ENCODE measurements around the gene TICAM1. TPM values are rescaled to one million over a fixed set of nuclear protein-coding genes. Genes with fewer than 3 reads are reported as not detected.
"Not testable (repeated sequence)": the region's sequence is repeated elsewhere in the genome, so short reads cannot be mapped to it uniquely, and the experiment has no call there.

Gene TICAM1
- total RNA-seq, 1 experiment from 2014 or later = 2.6 TPM

GRCh38 chr19:4815426-4816201, 15.9 kb downstream of the TICAM1 start:
- DNase-seq (ENCODE audit: low read depth, low spot score) = peak; percentile 93
- in situ Hi-C loops (cut with HindIII; ENCODE audit: low pct_unique_long_range_greater_than_20kb, low sequenced_read_pairs) = no loop called here

- DNase-seq (ENCODE audit: low read depth, low spot score) = no peak
Observed at GRCh38 chr19:4814625-4815425, 16.7 kb downstream of the TICAM1 start.

GRCh38 chr19:4811328-4812131, 20.0 kb downstream of the TICAM1 start:
- in situ Hi-C loops (cut with HindIII; ENCODE audit: low pct_unique_long_range_greater_than_20kb, low sequenced_read_pairs) = no loop called here
- peak; percentile 72 for DNase-seq (ENCODE audit: low read depth, low spot score)

More at GRCh38 chr19:4814625-4815425, 16.7 kb downstream of the TICAM1 start:
- in situ Hi-C loops (cut with HindIII; ENCODE audit: low pct_unique_long_range_greater_than_20kb, low sequenced_read_pairs) = no loop called here

GRCh38 chr19:4807188-4807587, 24.3 kb downstream of the TICAM1 start:
- no peak for DNase-seq (ENCODE audit: low read depth, low spot score)
- in situ Hi-C loops (cut with HindIII; ENCODE audit: low pct_unique_long_range_greater_than_20kb, low sequenced_read_pairs) = no loop called here

GRCh38 chr19:4806384-4806783, 25.1 kb downstream of the TICAM1 start:
- no peak for DNase-seq (ENCODE audit: low read depth, low spot score)
- in situ Hi-C loops (cut with HindIII; ENCODE audit: low pct_unique_long_range_greater_than_20kb, low sequenced_read_pairs) = no loop called here

- DNase-seq (ENCODE audit: low read depth, low spot score); in situ Hi-C loops (cut with HindIII; ENCODE audit: low pct_unique_long_range_greater_than_20kb, low sequenced_read_pairs): not testable (repeated sequence)
Observed at GRCh38 chr19:4805140-4805539, 26.4 kb downstream of the TICAM1 start.

GRCh38 chr19:4803736-4804695, 27.5 kb downstream of the TICAM1 start:
- peak; percentile 62 for DNase-seq (ENCODE audit: low read depth, low spot score)
- in situ Hi-C loops (cut with HindIII; ENCODE audit: low pct_unique_long_range_greater_than_20kb, low sequenced_read_pairs) = no loop called here

- in situ Hi-C loops (cut with HindIII; ENCODE audit: low pct_unique_long_range_greater_than_20kb, low sequenced_read_pairs) = no loop called here
- DNase-seq (ENCODE audit: low read depth, low spot score) = no peak
Observed at GRCh38 chr19:4802711-4803110, 28.8 kb downstream of the TICAM1 start.

- no peak for DNase-seq (ENCODE audit: low read depth, low spot score)
- in situ Hi-C loops (cut with HindIII; ENCODE audit: low pct_unique_long_range_greater_than_20kb, low sequenced_read_pairs) = no loop called here
Observed at GRCh38 chr19:4801085-4801619, 30.4 kb downstream of the TICAM1 start.

GRCh38 chr19:4800591-4801081, 30.9 kb downstream of the TICAM1 start:
- in situ Hi-C loops (cut with HindIII; ENCODE audit: low pct_unique_long_range_greater_than_20kb, low sequenced_read_pairs) = no loop called here
- DNase-seq (ENCODE audit: low read depth, low spot score) = no peak

GRCh38 chr19:4795400-4795799, 36.1 kb downstream of the TICAM1 start:
- no peak for DNase-seq (ENCODE audit: low read depth, low spot score)
- in situ Hi-C loops (cut with HindIII; ENCODE audit: low pct_unique_long_range_greater_than_20kb, low sequenced_read_pairs) = no loop called here

GRCh38 chr19:4794971-4795370, 36.5 kb downstream of the TICAM1 start:
- in situ Hi-C loops (cut with HindIII; ENCODE audit: low pct_unique_long_range_greater_than_20kb, low sequenced_read_pairs) = no loop called here
- DNase-seq (ENCODE audit: low read depth, low spot score) = no peak

- in situ Hi-C loops (cut with HindIII; ENCODE audit: low pct_unique_long_range_greater_than_20kb, low sequenced_read_pairs); DNase-seq (ENCODE audit: low read depth, low spot score): not testable (repeated sequence)
Observed at GRCh38 chr19:4793278-4793677, 38.2 kb downstream of the TICAM1 start.

GRCh38 chr19:4792866-4793195, 38.7 kb downstream of the TICAM1 start:
- DNase-seq (ENCODE audit: low read depth, low spot score); in situ Hi-C loops (cut with HindIII; ENCODE audit: low pct_unique_long_range_greater_than_20kb, low sequenced_read_pairs): not testable (repeated sequence)

GRCh38 chr19:4792019-4792865, 39.3 kb downstream of the TICAM1 start:
- in situ Hi-C loops (cut with HindIII; ENCODE audit: low pct_unique_long_range_greater_than_20kb, low sequenced_read_pairs) = not testable (repeated sequence)

More at GRCh38 chr19:4792019-4792865, 39.3 kb downstream of the TICAM1 start:
- not testable (repeated sequence) for DNase-seq (ENCODE audit: low read depth, low spot score)
